Karpas-422 (cell line): ENCODE data around the gene GATB. TPM values are rescaled to one million over a fixed set of nuclear protein-coding genes. Genes with fewer than 3 reads are reported as not detected.

ENCODE experiments used
- DNase-seq: peaks from one replicate; pipeline ENCODE4 v3.0.0-alpha.2; 2015
- H2AFZ ChIP-seq: fragments of 200-600 bp; sonication (generic); 2 replicates; pipeline ENCODE4 v1.6.1; 2014; ENCODE audit warnings: antibody characterized with exemption, low read length, mixed read lengths
- H3K27ac ChIP-seq: fragments of 200-600 bp; sonication (generic); 2 replicates; pipeline ENCODE4 v1.5.1; 2014; ENCODE audit warnings: mild to moderate bottlenecking, low read length, moderate library complexity
- H3K27me3 ChIP-seq: fragments of 200-600 bp; sonication (generic); 2 replicates; pipeline ENCODE4 v1.6.1; 2014; ENCODE audit warnings: low read length, mixed read lengths
- H3K36me3 ChIP-seq: fragments of 200-600 bp; sonication (generic); 2 replicates; pipeline ENCODE4 v1.6.1; 2014; ENCODE audit warnings: low read length, mixed read lengths; ENCODE audit not compliant: insufficient read depth
- H3K4me1 ChIP-seq: fragments of 200-600 bp; sonication (generic); 2 replicates; pipeline ENCODE4 v1.6.1; 2014; ENCODE audit warnings: mild to moderate bottlenecking, low read length, mixed read lengths
- H3K4me2 ChIP-seq: fragments of 200-600 bp; sonication (generic); 2 replicates; pipeline ENCODE4 v1.6.1; 2014; ENCODE audit warnings: low read length, low read depth, mild to moderate bottlenecking; ENCODE audit not compliant: poor library complexity, severe bottlenecking
- H3K4me3 ChIP-seq: fragments of 200-600 bp; sonication (generic); 2 replicates; pipeline ENCODE4 v1.5.1; 2014; ENCODE audit warnings: mild to moderate bottlenecking, antibody characterized with exemption, low read length, mixed read lengths
- H3K79me2 ChIP-seq: fragments of 200-600 bp; sonication (generic); 2 replicates; pipeline ENCODE4 v1.6.1; 2014; ENCODE audit warnings: mild to moderate bottlenecking, low read length, mixed read lengths
- H3K9ac ChIP-seq: fragments of 200-600 bp; sonication (generic); 2 replicates; pipeline ENCODE4 v1.6.0; 2014; ENCODE audit warnings: low read length
- H3K9me2 ChIP-seq: fragments of 200-600 bp; sonication (generic), shearing (Covaris generic); replicated peaks from 2 replicates; pipeline ENCODE4 v1.6.0; 2014; ENCODE audit warnings: mild to moderate bottlenecking, low read length, moderate library complexity; ENCODE audit not compliant: insufficient read depth
- H3K9me3 ChIP-seq: fragments of 300-700, 200-600 bp; sonication (generic); 2 replicates; pipeline ENCODE4 v1.6.1; 2014; ENCODE audit warnings: low read length, mixed read lengths
- H4K20me1 ChIP-seq: fragments of 200-600 bp; sonication (generic); 2 replicates; pipeline ENCODE4 v1.6.1; 2014; ENCODE audit warnings: mild to moderate bottlenecking, antibody characterized with exemption, low read length, low read depth; ENCODE audit not compliant: insufficient read depth
- total RNA-seq: library from RNA; depleted of rRNA; stranded (reverse); fragments of >200 nt; shearing (Covaris generic); gene quantifications from 2 replicates; pipeline ENCODE4 v1.2.3, GENCODE V29; 2014; ENCODE audit warnings: low replicate concordance

Gene GATB
- total RNA-seq, 1 experiment from 2014 or later: 18.9 TPM

- no peaks in the 10 kb centered on the region for H3K27me3 ChIP-seq
- H3K4me3 ChIP-seq: no peak overlapping the region
- H4K20me1 ChIP-seq: no peaks in the 10 kb centered on the region
- peaks cover 23% of the 10 kb centered on the region; the same call in 1 of the 2 replicates for H3K36me3 ChIP-seq
- no peak for DNase-seq
- no peak overlapping the region for H3K4me2 ChIP-seq
- no peaks in the 10 kb centered on the region for H3K9me2 ChIP-seq
- no peaks in the 10 kb centered on the region for H3K9me3 ChIP-seq
- H3K27ac ChIP-seq: no peak overlapping the region
- H2AFZ ChIP-seq: no peak overlapping the region
- no peaks in the 10 kb centered on the region for H3K79me2 ChIP-seq
- H3K9ac ChIP-seq: no peak overlapping the region
- no peaks in the 10 kb centered on the region for H3K4me1 ChIP-seq
Observed at GRCh38 chr4:151700566-151701316, 60.1 kb downstream of the GATB start.

DNA sequence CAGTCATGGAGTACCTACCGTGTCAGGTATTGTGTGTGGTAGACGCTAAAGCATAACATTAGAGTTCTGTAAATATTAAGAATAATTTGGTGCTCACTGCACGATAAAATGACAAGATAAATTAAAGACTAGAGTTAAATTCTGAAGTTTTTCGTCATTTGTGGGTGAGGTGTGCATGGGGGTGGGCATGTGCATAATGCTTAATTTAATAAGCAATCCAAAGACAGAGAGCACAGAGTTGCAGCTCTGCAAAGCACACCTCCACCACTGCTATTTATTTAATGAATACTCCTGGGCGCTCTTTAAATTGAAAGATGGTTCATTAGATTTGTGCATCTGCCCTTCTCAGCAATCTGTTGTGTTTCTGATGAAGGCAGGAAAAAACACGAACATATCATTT, 62.6 kb downstream of the GATB start:
- no peaks in the 10 kb centered on the region for H4K20me1 ChIP-seq
- H3K4me3 ChIP-seq: no peak overlapping the region
- H3K9me2 ChIP-seq: no peaks in the 10 kb centered on the region
- no peak overlapping the region for H3K9ac ChIP-seq
- no peaks in the 10 kb centered on the region for H3K79me2 ChIP-seq
- no peak overlapping the region for H2AFZ ChIP-seq
- peaks cover 20% of the 10 kb centered on the region; the same call in 1 of the 2 replicates for H3K36me3 ChIP-seq
- H3K27me3 ChIP-seq: no peaks in the 10 kb centered on the region
- H3K9me3 ChIP-seq: no peaks in the 10 kb centered on the region
- H3K4me2 ChIP-seq: no peak overlapping the region
- DNase-seq: no peak
- no peaks in the 10 kb centered on the region for H3K4me1 ChIP-seq
- no peak overlapping the region for H3K27ac ChIP-seq

DNA sequence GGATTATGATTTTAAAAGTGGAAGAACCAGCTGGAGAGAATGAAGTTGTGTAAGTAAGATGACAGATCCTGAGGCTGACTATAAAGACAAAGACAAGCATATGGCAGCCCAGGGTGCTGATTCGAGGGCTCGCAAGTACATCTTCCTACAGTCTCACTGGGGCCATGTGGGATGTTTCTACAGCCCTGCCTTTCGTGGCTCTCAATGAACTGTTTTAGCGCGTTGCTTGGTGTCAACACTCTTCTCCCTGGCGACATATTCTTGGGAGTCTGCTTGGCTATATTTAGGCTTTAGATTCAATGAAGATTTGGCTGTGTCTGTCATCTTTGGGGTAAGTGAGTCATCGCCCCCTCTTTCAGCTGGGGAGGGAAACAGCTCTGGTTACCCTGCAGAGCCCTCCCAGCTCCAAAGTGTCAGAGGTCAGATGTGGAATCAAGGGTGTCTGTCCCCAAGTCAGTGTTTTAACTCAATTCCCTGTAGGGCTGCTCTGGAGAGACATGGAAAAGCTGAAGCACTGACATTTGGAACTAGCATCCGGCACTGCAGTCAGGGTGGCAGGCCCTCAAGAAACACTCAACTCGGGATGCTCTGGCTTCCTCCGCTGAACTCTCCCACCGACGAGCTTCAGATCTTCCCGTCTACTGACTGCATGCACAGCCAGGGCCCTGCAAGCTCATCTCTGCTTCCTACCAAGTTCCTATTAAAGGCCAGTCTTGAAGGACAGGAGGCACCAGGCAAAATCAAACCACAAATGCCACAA, 65.7 kb downstream of the GATB start:
- Histone ChIP-seq H2AFZ (no peak overlapping the region), H3K79me2 (no peaks in the 10 kb centered on the region), H3K4me1 (peaks cover 9% of the 10 kb centered on the region), H3K9ac (no peak overlapping the region), H3K9me2 (no peaks in the 10 kb centered on the region), H3K9me3 (no peaks in the 10 kb centered on the region), H3K4me3 (no peak overlapping the region), H3K4me2 (no peak overlapping the region), H3K27ac (no peak overlapping the region), H4K20me1 (no peaks in the 10 kb centered on the region), H3K36me3 (0 out of 2 replicates have a peak, but pooled peaks cover 9% of the 10 kb centered on the region), H3K27me3 (no peaks in the 10 kb centered on the region)
- no peak for DNase-seq

DNA sequence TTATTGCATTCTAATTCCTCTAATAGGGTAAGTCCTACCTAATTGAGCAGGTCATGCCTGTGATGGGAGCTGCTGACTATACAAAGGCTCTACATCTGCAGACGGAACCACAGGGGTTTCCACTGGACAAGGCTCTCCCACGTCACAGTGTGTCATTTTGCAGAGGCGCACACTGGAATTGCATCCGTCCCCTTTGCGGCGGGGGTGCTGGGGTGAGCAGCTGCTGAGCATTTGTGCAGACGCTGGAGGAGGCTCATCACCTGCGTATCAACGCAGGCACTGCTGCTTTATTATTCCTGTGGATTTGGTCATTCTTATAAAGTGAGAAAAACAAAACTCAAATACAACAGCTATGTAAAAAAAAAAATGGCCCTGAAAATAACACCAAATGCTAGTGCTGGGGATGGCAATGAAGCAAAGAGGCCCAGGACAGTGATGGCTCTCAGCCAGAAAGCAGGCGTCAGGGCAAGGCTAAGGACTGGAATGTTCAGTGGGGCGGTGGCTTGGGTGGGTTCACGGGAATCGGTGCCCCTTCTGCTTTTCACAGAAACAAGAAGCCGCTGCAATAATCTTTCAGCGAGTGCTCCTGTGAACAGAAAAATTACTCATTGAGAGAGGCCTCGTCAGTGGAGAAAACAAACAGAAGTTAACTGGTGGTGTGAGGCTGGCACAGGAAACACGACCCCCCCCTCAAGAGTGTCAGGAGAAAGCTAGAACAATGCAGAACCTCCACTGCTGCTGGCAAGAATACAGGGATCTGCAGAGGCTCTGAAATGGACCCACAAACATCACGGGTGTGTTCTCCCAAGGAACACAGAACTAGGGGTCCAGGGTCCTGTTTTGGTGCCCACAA, 67.8 kb downstream of the GATB start:
- Histone ChIP-seq H3K36me3 (0 out of 2 replicates have a peak, but pooled peaks cover 2% of the 10 kb centered on the region), H3K9ac (no peak overlapping the region), H3K4me2 (no peak overlapping the region), H3K9me3 (no peaks in the 10 kb centered on the region), H3K4me1 (peaks cover 12% of the 10 kb centered on the region), H2AFZ (no peak overlapping the region), H3K4me3 (no peak overlapping the region), H3K79me2 (no peaks in the 10 kb centered on the region), H3K27me3 (no peaks in the 10 kb centered on the region), H3K9me2 (no peaks in the 10 kb centered on the region), H3K27ac (no peak overlapping the region), H4K20me1 (no peaks in the 10 kb centered on the region)
- DNase-seq: no peak

DNA sequence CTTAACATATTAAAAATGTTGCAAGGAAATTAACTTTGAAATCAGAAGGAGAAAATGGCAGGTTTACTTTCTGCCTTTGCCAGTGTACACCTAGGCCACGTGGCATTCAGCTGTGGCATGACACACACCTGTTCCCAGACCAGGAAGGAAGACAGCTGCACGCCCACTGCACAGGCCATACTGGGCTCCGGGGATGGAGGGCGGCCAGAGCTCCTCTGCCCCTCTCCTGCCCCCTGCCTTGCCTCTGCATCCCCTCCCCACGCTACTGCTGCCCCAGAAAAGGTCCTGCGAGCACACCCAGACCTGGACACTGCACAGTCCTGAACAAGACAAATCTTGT, 68.4 kb downstream of the GATB start:
- Histone ChIP-seq H4K20me1 (no peaks in the 10 kb centered on the region), H3K9me2 (no peaks in the 10 kb centered on the region), H3K4me2 (no peak overlapping the region), H3K4me1 (peaks cover 12% of the 10 kb centered on the region), H3K79me2 (no peaks in the 10 kb centered on the region), H3K9ac (no peak overlapping the region), H3K27me3 (no peaks in the 10 kb centered on the region), H3K9me3 (no peaks in the 10 kb centered on the region), H3K4me3 (no peak overlapping the region), H3K27ac (no peak overlapping the region), H2AFZ (no peak overlapping the region), H3K36me3 (no peaks in the 10 kb centered on the region)
- no peak for DNase-seq

GRCh38 chr4:151691639-151692442, 69.0 kb downstream of the GATB start:
- no peak overlapping the region for H3K9ac ChIP-seq
- H3K9me2 ChIP-seq: no peaks in the 10 kb centered on the region
- no peak overlapping the region for H3K4me2 ChIP-seq
- no peaks in the 10 kb centered on the region for H3K36me3 ChIP-seq
- H3K27me3 ChIP-seq: no peaks in the 10 kb centered on the region
- DNase-seq: no peak
- H3K27ac ChIP-seq: no peak overlapping the region
- H3K9me3 ChIP-seq: no peaks in the 10 kb centered on the region
- H3K4me3 ChIP-seq: no peak overlapping the region
- H3K4me1 ChIP-seq: peaks cover 12% of the 10 kb centered on the region
- H3K79me2 ChIP-seq: no peaks in the 10 kb centered on the region
- H2AFZ ChIP-seq: no peak overlapping the region
- no peaks in the 10 kb centered on the region for H4K20me1 ChIP-seq

DNA sequence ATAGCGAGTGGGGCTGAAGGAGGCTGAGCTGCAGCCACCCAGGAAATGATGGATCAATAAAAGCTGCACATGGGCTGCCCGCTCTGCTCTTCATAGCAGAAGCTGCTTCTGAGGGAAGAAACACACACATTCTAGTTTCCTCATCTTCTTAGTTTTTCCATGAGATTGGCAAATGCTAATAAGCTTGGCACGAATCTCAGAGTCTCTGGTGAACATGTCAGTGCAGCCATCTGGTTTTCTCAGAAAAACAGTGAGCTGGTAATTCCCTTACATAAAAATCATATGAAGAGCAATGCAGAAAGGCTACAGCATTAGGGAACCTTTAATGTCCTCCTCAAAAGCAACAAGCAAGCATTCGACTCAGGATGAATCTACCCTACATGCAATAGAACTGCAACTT, 69.9 kb downstream of the GATB start:
- no peak for DNase-seq
- no peak overlapping the region for H3K27ac ChIP-seq
- no peaks in the 10 kb centered on the region for H3K9me2 ChIP-seq
- H3K79me2 ChIP-seq: no peaks in the 10 kb centered on the region
- no peaks in the 10 kb centered on the region for H3K36me3 ChIP-seq
- no peak overlapping the region for H3K4me3 ChIP-seq
- H2AFZ ChIP-seq: no peak overlapping the region
- no peaks in the 10 kb centered on the region for H3K27me3 ChIP-seq
- H3K9me3 ChIP-seq: no peaks in the 10 kb centered on the region
- no peak overlapping the region for H3K4me2 ChIP-seq
- H4K20me1 ChIP-seq: no peaks in the 10 kb centered on the region
- peaks cover 12% of the 10 kb centered on the region for H3K4me1 ChIP-seq
- no peak overlapping the region for H3K9ac ChIP-seq
